ENCODE results near the gene CASK.

- TF ChIP-seq MAX (IDR thresholded peaks at IDR 0.05) = no peak
- TF ChIP-seq CTCF (IDR thresholded peaks at IDR 0.05; ENCODE audit: low read depth, low read length, missing input control) = no peak
- TF ChIP-seq GABPA (IDR thresholded peaks at IDR 0.05 in 1 of 2, conservative IDR thresholded peaks at IDR 0.05 in 1 of 2) = no peak
- TF ChIP-seq ATF3 (IDR thresholded peaks at IDR 0.05) = no peak
- TF ChIP-seq REST (IDR thresholded peaks at IDR 0.05) = no peak
- no peak for TF ChIP-seq SP1 (IDR thresholded peaks at IDR 0.05)
- no peak for TF ChIP-seq EGR1 (IDR thresholded peaks at IDR 0.05; ENCODE audit: low read depth in 2 of 2)
- TF ChIP-seq YY1 (IDR thresholded peaks at IDR 0.05) = no peak
- TF ChIP-seq RAD21 (IDR thresholded peaks at IDR 0.05) = no peak
- no peak for TF ChIP-seq RXRA (IDR thresholded peaks at IDR 0.05)
- no peak for TF ChIP-seq TAF1 (conservative IDR thresholded peaks at IDR 0.05)
- no peak for TF ChIP-seq JUND (IDR thresholded peaks at IDR 0.05)
Measured at GRCh38 chrX:41895826-41896225, 27.5 kb downstream of the CASK start.
